HG02798 (cell line): Measurements from ENCODE around the gene EGR2.

ENCODE experiments used
- ATAC-seq: cut with Tn5 transposase; IDR thresholded peaks from one replicate; pipeline ENCODE4 v1.9.1; 2021; ENCODE audit warnings: mild to moderate bottlenecking; ENCODE audit not compliant: unreplicated experiment, poor library complexity

The EGR2 gene

DNA sequence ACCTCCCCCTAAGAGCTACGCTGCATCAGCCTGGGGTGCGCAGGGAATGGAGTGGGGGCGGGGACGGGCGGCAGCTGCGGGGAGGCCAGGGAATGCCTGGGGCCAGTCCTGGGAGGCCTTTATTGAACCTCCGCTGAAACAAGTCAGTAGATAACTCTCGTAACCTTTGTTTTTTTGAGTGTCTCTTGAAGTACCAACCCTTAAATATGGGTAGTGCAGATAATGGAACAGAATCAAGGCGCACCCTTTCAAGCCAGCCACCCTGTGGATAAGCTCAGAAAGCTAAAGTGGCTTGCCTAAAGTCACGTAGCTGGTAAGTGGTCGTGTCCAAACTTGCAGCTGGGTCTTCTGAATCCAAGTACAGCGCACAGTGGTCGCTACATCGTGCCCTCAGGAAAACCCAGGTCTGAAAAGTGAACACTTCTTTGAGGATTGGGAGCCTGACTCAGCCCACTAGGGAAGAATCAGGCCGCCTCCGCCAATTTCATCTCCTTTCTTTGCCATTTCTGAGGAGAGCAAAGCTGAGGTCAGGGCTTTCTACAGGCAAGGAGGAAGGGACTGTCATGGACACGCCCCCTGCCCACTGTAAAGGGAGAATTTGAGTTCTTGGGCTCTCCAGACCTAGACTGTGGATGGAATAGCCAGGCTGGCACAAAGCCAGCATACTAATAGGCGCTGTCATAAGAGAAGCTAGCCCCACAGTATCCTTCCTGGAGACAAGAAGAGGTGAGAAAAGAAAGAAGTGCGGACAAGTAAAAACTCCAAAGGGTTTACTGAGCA lies 3.2 kb upstream of the EGR2 start:
- no peak for ATAC-seq

DNA sequence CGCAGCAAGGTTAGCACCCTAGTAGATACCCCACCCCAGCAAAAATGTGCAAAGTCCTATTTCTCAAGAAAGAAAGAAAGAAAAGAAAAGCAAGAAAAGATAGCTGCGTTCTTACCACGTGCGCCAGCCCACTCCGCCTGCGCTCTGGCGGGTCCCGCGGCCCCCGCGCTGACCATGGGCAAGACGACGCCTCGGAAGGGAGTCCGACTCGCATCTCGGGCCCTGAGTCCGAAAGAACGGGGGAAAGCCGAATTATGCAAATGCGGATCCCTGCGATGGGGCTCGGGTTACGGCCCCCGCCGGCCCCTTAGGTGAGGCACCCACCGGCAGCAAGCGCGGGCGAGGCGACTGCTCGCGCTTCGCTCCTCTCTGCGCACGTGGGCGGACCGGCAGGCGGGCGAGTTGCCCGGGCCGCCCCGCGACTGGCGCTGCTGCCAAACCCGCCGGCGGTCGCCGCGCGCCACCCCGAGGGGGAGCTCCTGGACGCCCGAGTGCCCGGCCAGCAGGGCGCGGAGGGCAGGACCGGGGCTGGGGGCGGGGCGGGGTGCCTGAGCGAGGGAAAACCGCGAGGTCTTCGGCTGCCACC lies 2.4 kb upstream of the EGR2 start:
- no peak for ATAC-seq

- peak; percentile 37 for ATAC-seq
Observed at GRCh38 chr10:62817766-62818425, 1.7 kb upstream of the EGR2 start.

DNA sequence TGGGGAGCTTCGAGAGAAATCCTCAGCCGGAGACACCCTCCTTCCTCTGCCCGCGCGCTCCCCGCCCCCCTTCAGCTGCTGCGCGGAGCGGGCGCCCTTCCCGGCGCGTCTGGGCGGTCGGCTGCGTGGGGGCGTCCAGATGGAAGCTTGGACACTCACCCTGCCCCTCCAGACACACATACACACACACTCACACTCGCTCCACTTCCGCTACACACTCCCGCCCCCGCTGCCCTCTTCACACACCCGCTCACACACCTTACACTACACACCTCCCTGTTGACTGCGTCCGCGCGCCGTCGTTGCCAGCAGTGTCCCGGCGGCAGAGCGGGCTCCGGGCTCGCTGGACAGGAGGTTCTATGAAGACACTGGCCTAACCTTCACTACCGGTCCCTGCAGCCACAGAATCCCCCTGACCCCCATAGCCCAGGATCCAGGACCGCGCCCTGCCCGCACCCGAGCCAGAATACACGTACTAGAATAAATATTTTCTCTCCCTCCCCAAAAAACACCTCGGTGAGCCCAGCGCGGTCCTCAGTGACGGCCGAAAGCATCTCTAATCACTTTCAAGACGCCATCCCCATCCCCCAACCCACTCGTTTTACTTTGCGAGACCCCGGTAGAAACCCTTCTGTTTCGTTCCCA lies 1.1 kb upstream of the EGR2 start:
- peak; percentile 22 for ATAC-seq

DNA sequence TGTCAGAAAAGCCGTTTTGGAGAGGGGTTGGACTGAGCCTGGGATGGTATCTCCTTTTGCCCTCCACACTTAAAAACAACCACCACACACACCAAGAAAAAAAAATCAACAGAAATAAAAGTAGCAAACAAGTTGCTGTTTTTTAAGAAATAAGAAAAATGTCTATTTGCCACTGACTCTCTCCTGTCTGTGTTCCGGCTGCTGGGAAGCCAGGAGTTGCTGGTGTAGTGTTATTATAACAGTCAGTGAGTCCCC lies 163 bp downstream of the EGR2 start:
- no peak for ATAC-seq

GRCh38 chr10:62815381-62816075 lies 638 bp downstream of the EGR2 start:
- ATAC-seq, result no peak

- ATAC-seq, result no peak
Observed at GRCh38 chr10:62814756-62815380, 1.3 kb downstream of the EGR2 start.

DNA sequence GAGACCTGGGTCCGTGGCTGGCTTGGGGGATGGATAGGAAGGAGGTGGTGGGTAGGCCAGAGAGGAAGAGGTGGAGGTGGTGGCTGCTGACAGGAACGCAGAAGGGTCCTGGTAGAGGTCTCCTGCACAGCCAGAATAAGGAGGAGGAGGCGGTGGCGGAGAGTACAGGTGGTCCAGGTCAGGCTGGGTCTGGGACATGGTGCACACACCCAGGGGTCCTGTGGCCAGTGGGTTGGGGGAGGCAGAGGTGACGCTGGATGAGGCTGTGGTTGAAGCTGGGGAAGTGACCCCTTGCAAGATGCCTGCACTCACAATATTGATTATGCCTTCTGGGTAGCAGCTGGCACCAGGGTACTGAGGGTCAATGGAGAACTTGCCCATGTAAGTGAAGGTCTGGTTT lies 2.2 kb downstream of the EGR2 start:
- ATAC-seq, result no peak

- no peak for ATAC-seq
Observed at GRCh38 chr10:62813453-62813852, 2.7 kb downstream of the EGR2 start.

- ATAC-seq, result no peak
Observed at GRCh38 chr10:62812672-62813439, 3.3 kb downstream of the EGR2 start.

DNA sequence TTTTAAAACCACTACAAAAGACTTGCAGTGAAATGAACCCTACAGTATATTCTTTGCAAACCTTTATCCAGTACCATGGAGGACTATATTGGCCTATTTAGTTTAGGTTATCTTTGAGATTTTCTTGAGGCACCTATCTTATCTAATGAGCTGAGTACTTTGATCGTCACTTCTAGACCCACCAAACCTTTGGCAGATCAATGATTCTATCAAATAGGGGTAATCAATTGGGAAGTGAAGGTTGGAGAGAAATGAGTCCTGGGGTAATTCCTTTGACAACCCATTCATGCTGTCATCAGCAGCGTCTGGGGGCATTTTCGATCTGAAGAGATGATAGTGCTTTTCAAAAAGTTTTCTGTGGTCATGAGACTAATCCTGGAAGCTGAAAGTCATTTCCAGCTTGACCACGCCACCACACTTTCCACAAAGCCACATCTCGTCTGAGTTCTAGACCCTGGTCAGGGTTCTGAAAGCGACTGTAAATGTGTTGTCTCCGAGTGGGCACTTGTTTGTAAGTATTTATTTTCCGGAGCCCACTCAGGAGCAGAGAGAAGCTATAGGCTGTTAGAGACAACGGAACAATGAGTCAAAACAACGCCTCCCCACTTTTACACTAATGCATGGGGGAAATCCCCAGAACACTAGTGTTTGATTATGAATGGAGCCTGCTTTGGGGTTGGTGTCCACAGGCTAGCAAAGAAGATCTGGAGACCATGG lies 4.8 kb downstream of the EGR2 start:
- ATAC-seq, result peak; percentile 40

- no peak for ATAC-seq
Observed at GRCh38 chr10:62810156-62810902, 5.8 kb downstream of the EGR2 start.

- no peak for ATAC-seq
Observed at GRCh38 chr10:62806251-62806650, 9.9 kb downstream of the EGR2 start.

DNA sequence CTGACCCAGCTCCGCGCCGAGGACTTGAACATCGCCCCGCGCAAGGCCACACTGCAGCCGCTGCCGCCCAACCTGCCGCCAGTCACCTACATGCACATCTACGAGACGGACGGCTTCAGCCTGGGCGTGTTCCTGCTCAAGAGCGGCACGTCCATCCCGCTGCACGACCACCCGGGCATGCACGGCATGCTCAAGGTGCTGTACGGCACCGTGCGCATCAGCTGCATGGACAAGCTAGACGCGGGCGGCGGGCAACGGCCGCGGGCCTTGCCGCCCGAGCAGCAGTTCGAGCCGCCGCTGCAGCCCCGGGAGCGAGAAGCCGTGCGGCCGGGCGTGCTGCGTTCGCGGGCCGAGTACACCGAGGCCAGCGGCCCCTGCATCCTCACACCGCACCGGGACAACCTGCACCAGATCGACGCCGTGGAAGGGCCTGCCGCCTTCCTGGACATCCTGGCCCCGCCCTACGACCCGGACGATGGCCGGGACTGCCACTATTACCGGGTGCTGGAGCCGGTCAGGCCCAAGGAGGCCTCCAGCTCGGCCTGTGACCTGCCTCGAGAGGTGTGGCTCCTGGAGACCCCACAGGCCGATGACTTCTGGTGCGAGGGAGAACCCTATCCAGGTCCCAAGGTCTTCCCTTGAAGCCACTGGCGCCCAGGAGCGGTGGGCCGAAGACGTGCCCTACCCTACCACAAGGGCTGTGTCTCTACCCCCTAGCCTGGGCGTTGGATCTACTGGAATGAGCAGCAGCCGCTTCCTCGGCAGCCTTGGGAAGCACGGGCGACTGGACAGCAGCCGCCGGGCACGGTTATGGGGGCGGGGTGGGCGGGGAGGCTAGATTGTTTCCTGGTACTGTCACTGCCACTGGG lies 10.7 kb downstream of the EGR2 start:
- ATAC-seq, result peak; percentile 2

GRCh38 chr10:62804356-62805230 lies 11.6 kb downstream of the EGR2 start, which contains the start of gene ADO:
Gene ADO, plus strand, starts transcription at chr10:62804720. Its CDS starts 340 bp downstream, at chr10:62805060.
- peak; percentile 91 for ATAC-seq

DNA sequence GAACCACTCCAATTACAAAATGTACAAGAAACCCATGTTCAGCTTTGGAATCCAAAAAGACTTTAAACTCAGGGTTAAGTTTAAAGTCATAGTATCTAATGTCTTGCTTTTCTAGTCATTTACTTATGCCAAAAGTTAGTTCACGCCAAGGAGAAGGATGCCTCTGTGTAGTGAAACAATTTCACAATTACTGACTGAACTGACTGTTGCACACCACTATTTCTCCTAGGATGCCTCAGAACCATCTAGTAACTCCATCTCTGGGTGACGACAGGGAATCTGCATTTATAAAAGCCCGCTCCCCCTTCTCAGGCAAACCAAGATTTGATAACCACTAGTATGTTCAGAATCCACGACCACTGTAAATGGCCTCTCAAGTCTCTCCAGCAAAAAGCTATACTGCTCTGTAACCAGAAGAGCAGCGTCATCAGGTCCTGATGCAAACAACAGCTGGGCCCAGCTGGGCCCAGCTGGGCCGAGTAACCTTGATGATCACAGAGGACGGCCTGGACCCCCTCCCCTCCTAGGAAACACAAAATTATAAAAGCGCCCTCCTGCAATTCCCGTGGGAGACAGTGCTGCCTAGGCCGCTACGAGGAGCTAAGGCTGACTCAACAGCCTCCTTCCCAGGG lies 12.3 kb downstream of the EGR2 start:
- no peak for ATAC-seq
